GM19372 (cell line): ENCODE results near the gene ARL6IP1.
"Not testable (repeated sequence)": the region's sequence is repeated elsewhere in the genome, so short reads cannot be mapped to it uniquely, and the experiment has no call there.

Source experiments
- ATAC-seq: cut with Tn5 transposase; IDR thresholded peaks from one replicate; pipeline ENCODE4 v1.9.1; 2021; ENCODE audit warnings: mild to moderate bottlenecking, low read depth, moderate library complexity; ENCODE audit not compliant: unreplicated experiment

Gene ARL6IP1

GRCh38 chr16:18767217-18767616 is 34.1 kb downstream of the ARL6IP1 start:
- peak; percentile 65 for ATAC-seq

DNA sequence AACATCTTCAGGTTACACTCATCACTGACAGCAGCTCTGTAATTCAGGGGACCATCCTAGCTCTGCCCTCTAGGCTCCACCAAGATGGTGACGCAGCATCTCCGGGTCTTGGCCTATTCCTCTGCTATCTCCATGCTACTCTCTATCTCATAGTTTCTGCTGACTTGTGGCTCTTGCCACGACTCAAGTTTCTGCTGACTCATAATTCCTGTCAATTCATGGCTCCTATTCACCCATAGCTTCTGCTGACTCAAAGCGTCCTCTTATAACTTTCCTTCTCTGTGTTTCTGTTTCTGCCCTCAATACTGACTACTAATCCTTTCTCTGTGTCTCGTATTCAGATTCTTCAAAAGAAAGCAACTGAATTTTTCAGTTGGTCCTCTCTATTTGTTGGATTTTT is 38.6 kb downstream of the ARL6IP1 start:
- ATAC-seq = not testable (repeated sequence)

GRCh38 chr16:18759598-18760520 is 41.5 kb downstream of the ARL6IP1 start:
- ATAC-seq = not testable (repeated sequence)

GRCh38 chr16:18757960-18758660 is 43.2 kb downstream of the ARL6IP1 start:
- not testable (repeated sequence) for ATAC-seq

DNA sequence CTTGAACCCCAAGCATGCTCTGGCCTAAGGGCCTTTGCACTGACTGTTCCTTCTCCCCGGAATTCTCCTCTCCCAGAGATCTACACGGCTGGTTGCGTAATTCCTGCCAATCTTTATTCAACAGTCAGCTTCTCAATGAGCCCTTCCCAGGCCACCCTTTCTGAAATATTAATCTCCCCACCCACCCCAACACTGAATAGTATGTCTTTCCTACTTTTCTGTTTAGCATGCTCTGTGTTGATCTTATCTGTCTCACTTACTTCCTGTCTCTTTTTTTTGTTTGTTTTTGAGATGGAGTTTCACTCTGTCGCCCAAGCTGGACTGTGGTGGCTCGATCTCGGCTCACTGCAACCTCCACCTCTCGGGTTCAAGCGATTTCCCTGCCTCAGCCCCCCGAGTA is 44.7 kb downstream of the ARL6IP1 start:
- ATAC-seq = not testable (repeated sequence)

GRCh38 chr16:18742870-18743269 is 58.5 kb downstream of the ARL6IP1 start:
- not testable (repeated sequence) for ATAC-seq
